HAP-1 (cell line): ENCODE results near the gene VPREB3.
A peak's percentile ranks its signal among the peaks of the same experiment; 100 is the strongest.

Experiments
- DNase-seq, 2 experiments: peaks; one replicate each; pipeline ENCODE4 v3.0.0-alpha.2; 2016 to 2020; ENCODE audit warnings: low spot score in 2 of 2
- H3K27me3 ChIP-seq: fragments of 250-450 bp; sonication (Bioruptor Pico); 2 replicates; pipeline ENCODE4 v1.5.1; 2020; ENCODE audit warnings: low read depth, mild to moderate bottlenecking, moderate library complexity
- H3K36me3 ChIP-seq: fragments of 250-450 bp; sonication (Bioruptor Pico); replicated peaks from 2 replicates; pipeline ENCODE4 v1.5.1; 2020; ENCODE audit warnings: mild to moderate bottlenecking
- H3K4me1 ChIP-seq: fragments of 250-450 bp; sonication (Bioruptor Pico); 2 replicates; pipeline ENCODE4 v1.5.1; 2020; ENCODE audit warnings: mild to moderate bottlenecking
- H3K4me3 ChIP-seq: fragments of 250-450 bp; sonication (Bioruptor Pico); 2 replicates; pipeline ENCODE4 v1.5.1; 2020; ENCODE audit warnings: mild to moderate bottlenecking, moderate library complexity
- H3K9me3 ChIP-seq: fragments of 250-450 bp; sonication (Bioruptor Pico); 2 replicates; pipeline ENCODE4 v1.5.1; 2020; ENCODE audit warnings: mild to moderate bottlenecking, moderate library complexity
- in situ Hi-C: fragments of 300-500 bp; cut with MboI; formaldehyde crosslinking; loops from 3 replicates; pipeline ENCODE4 v1.14.3; 2020; ENCODE audit warnings: low sequenced_read_pairs, inconsistent platforms, mixed read lengths

Gene VPREB3

GRCh38 chr22:23787910-23788309 lies 33.7 kb upstream of the VPREB3 start:
- Histone ChIP-seq H3K4me1 (peaks cover 18% of the 10 kb centered on the region), H3K4me3 (peak overlapping the region; percentile 97)

GRCh38 chr22:23787600-23787896 lies 33.3 kb upstream of the VPREB3 start:
- H3K4me3 ChIP-seq, result peak overlapping the region; percentile 97
- no peak for DNase-seq
- in situ Hi-C loops, result no loop called here
- H3K27me3 ChIP-seq, result no peaks in the 10 kb centered on the region
- peaks cover 31% of the 10 kb centered on the region for H3K36me3 ChIP-seq
- H3K4me1 ChIP-seq, result peaks cover 18% of the 10 kb centered on the region
- no peaks in the 10 kb centered on the region for H3K9me3 ChIP-seq

More at GRCh38 chr22:23787910-23788309, 33.7 kb upstream of the VPREB3 start:
- peaks cover 35% of the 10 kb centered on the region for H3K36me3 ChIP-seq
- in situ Hi-C loops, result no loop called here
- H3K9me3 ChIP-seq, result no peaks in the 10 kb centered on the region
- H3K27me3 ChIP-seq, result no peaks in the 10 kb centered on the region
- DNase-seq, result no peak

- H3K27me3 ChIP-seq, result no peaks in the 10 kb centered on the region
- in situ Hi-C loops, result no loop called here
- H3K4me1 ChIP-seq, result peaks cover 18% of the 10 kb centered on the region
- H3K4me3 ChIP-seq, result peak within 1 kb of the TSS; percentile 97
- H3K36me3 ChIP-seq, result peaks cover 26% of the 10 kb centered on the region
- DNase-seq, result peak; percentile 80 to 87
- H3K9me3 ChIP-seq, result no peaks in the 10 kb centered on the region
Observed at GRCh38 chr22:23786752-23787599, 32.8 kb upstream of the VPREB3 start, which contains the start of gene SMARCB1. TSS of gene SMARCB1 (plus strand) at chr22:23786966. CDS start at chr22:23787170, 204 bp downstream.

- Histone ChIP-seq H3K4me3 (peak overlapping the region; percentile 97), H3K9me3 (no peaks in the 10 kb centered on the region), H3K27me3 (no peaks in the 10 kb centered on the region), H3K4me1 (peaks cover 18% of the 10 kb centered on the region), H3K36me3 (peaks cover 19% of the 10 kb centered on the region)
- DNase-seq, result no peak
- in situ Hi-C loops, result no loop called here
Observed at GRCh38 chr22:23786261-23786710, 32.1 kb upstream of the VPREB3 start.

GRCh38 chr22:23784215-23784732 lies 30.0 kb upstream of the VPREB3 start:
- H3K9me3 ChIP-seq, result no peaks in the 10 kb centered on the region
- in situ Hi-C loops, result no loop called here
- no peak overlapping the region for H3K4me3 ChIP-seq
- H3K36me3 ChIP-seq, result peaks cover 6% of the 10 kb centered on the region
- H3K27me3 ChIP-seq, result no peaks in the 10 kb centered on the region
- no peak for DNase-seq
- peaks cover 15% of the 10 kb centered on the region for H3K4me1 ChIP-seq

- no peak overlapping the region for H3K4me3 ChIP-seq
- peaks cover 5% of the 10 kb centered on the region for H3K36me3 ChIP-seq
- no peaks in the 10 kb centered on the region for H3K9me3 ChIP-seq
- no peaks in the 10 kb centered on the region for H3K27me3 ChIP-seq
- peaks cover 12% of the 10 kb centered on the region for H3K4me1 ChIP-seq
- DNase-seq, result no peak
- in situ Hi-C loops, result no loop called here
Observed at GRCh38 chr22:23783265-23784150, 29.3 kb upstream of the VPREB3 start.

GRCh38 chr22:23782703-23783102 lies 28.5 kb upstream of the VPREB3 start:
- Histone ChIP-seq H3K27me3 (no peaks in the 10 kb centered on the region), H3K4me3 (no peak overlapping the region), H3K9me3 (no peaks in the 10 kb centered on the region), H3K36me3 (peaks cover 3% of the 10 kb centered on the region), H3K4me1 (peaks cover 7% of the 10 kb centered on the region)
- DNase-seq, result no peak
- in situ Hi-C loops, result no loop called here

- peaks cover 3% of the 10 kb centered on the region for H3K36me3 ChIP-seq
- no peak for DNase-seq
- no peaks in the 10 kb centered on the region for H3K27me3 ChIP-seq
- peaks cover 5% of the 10 kb centered on the region for H3K4me1 ChIP-seq
- no peak overlapping the region for H3K4me3 ChIP-seq
- in situ Hi-C loops, result no loop called here
- H3K9me3 ChIP-seq, result no peaks in the 10 kb centered on the region
Observed at GRCh38 chr22:23782252-23782651, 28.0 kb upstream of the VPREB3 start.

GRCh38 chr22:23781511-23782183 lies 27.4 kb upstream of the VPREB3 start:
- in situ Hi-C loops, result no loop called here
- no peaks in the 10 kb centered on the region for H3K27me3 ChIP-seq
- H3K4me1 ChIP-seq, result peaks cover 5% of the 10 kb centered on the region
- no peaks in the 10 kb centered on the region for H3K9me3 ChIP-seq
- no peak overlapping the region for H3K4me3 ChIP-seq
- DNase-seq, result no peak
- H3K36me3 ChIP-seq, result no peaks in the 10 kb centered on the region

- H3K9me3 ChIP-seq, result no peaks in the 10 kb centered on the region
- no peaks in the 10 kb centered on the region for H3K4me1 ChIP-seq
- no peak for DNase-seq
- H3K27me3 ChIP-seq, result no peaks in the 10 kb centered on the region
- H3K36me3 ChIP-seq, result no peaks in the 10 kb centered on the region
- in situ Hi-C loops, result no loop called here
- H3K4me3 ChIP-seq, result no peak overlapping the region
Observed at GRCh38 chr22:23781065-23781464, 26.8 kb upstream of the VPREB3 start.

GRCh38 chr22:23780146-23780748 lies 26.0 kb upstream of the VPREB3 start:
- Histone ChIP-seq H3K27me3 (no peaks in the 10 kb centered on the region), H3K4me1 (no peaks in the 10 kb centered on the region), H3K4me3 (no peak overlapping the region), H3K9me3 (no peaks in the 10 kb centered on the region), H3K36me3 (no peaks in the 10 kb centered on the region)
- DNase-seq, result no peak
- in situ Hi-C loops, result no loop called here

GRCh38 chr22:23779731-23780130 lies 25.5 kb upstream of the VPREB3 start:
- Histone ChIP-seq H3K4me3 (no peak overlapping the region), H3K9me3 (no peaks in the 10 kb centered on the region), H3K27me3 (no peaks in the 10 kb centered on the region), H3K36me3 (no peaks in the 10 kb centered on the region), H3K4me1 (no peaks in the 10 kb centered on the region)
- in situ Hi-C loops, result loop anchor here (10.0 kb wide), 1 partner anchor 55 kb away; the partner anchor contains the start of gene DERL3
- no peak for DNase-seq

GRCh38 chr22:23779083-23779482 lies 24.9 kb upstream of the VPREB3 start:
- Histone ChIP-seq H3K9me3 (no peaks in the 10 kb centered on the region), H3K4me3 (no peak overlapping the region), H3K36me3 (no peaks in the 10 kb centered on the region), H3K27me3 (no peaks in the 10 kb centered on the region), H3K4me1 (no peaks in the 10 kb centered on the region)
- in situ Hi-C loops, result loop anchor here (10.0 kb wide), 1 partner anchor 56 kb away; the partner anchor contains the start of gene DERL3
- no peak for DNase-seq
